ENCODE measurements around the gene ABCA13. TPM values are rescaled to one million over a fixed set of nuclear protein-coding genes. Genes with fewer than 3 reads are reported as not detected.

The ABCA13 gene
- total RNA-seq, 2 experiments from 2014 or later: not detected

DNA sequence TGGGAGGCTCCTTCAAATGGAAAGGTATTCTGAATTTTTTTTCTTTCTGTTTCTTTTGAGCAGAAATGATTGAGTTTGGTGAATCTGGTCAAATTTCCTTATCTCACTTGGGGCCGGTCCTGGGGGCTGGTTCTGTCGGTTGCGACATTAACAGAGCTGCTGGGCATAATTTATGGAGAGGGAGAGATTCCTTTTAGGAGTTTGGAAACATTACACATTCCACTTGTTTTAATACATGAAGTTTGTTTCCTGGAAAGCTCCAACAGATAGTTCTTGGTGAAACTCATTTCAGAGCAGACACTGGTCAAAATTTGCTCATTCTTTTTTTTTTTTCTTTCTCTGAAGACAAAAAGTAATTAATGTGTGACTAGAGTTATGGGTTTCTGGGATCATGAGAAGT is 129.9 kb downstream of the ABCA13 start:
- no peaks in the 10 kb centered on the region for H3K9me3 Mint-ChIP-seq
- POLR2A ChIA-PET: no interaction called here
- no peak for DNase-seq
- H3K4me1 Mint-ChIP-seq: peaks cover 5% of the 10 kb centered on the region
- H3K36me3 Mint-ChIP-seq (ENCODE audit: low read depth): no peaks in the 10 kb centered on the region
- H3K27me3 Mint-ChIP-seq: peaks cover 7% of the 10 kb centered on the region
- H3K27ac Mint-ChIP-seq: no peak overlapping the region
- H3K4me3 Mint-ChIP-seq: no peak overlapping the region
- CTCF ChIA-PET: no interaction called here

DNA sequence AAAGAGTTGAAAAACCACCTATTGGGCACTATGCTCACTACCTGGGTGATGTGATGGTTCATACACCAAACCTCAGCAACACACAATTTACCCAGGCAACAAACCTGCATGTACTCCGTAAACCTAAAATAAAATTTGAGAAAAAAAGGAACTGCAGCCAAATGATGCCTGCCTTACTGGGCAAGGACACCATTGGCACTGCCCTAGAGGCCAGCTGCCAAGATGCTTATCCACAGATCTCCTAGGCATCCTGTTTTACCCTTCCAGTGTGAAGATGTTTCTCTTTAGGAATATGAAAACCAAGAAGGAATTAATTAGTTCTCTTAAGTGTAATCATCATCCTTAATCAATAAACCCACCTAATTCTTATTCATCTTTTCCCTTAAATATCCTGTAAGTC is 133.4 kb downstream of the ABCA13 start:
- H3K27me3 Mint-ChIP-seq: peaks cover 5% of the 10 kb centered on the region
- no peaks in the 10 kb centered on the region for H3K36me3 Mint-ChIP-seq (ENCODE audit: low read depth)
- H3K4me1 Mint-ChIP-seq: no peaks in the 10 kb centered on the region
- H3K27ac Mint-ChIP-seq: no peak overlapping the region
- no peak for DNase-seq
- no peak overlapping the region for H3K4me3 Mint-ChIP-seq
- POLR2A ChIA-PET: no interaction called here
- H3K9me3 Mint-ChIP-seq: no peaks in the 10 kb centered on the region
- CTCF ChIA-PET: no interaction called here

DNA sequence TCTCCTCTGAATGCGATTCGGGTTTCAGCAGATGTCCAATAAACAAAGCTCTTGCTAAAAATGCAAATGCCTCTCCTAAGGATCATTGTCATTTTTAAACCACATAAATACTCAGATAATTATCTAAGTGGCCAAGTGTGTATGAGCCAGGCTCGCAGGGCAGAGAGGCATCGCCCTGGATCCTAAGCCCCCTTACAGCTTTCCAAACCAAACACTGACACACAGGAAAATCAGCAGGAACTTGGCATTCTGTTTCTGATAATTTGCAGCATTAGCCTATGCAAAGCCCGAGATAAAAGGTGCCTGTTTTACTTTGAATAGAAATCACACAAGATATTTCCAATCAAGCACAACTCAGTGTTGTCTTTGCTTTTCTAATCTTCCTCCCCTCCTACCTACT is 134.4 kb downstream of the ABCA13 start:
- ChIA-PET CTCF (no interaction called here), POLR2A (no interaction called here)

DNA sequence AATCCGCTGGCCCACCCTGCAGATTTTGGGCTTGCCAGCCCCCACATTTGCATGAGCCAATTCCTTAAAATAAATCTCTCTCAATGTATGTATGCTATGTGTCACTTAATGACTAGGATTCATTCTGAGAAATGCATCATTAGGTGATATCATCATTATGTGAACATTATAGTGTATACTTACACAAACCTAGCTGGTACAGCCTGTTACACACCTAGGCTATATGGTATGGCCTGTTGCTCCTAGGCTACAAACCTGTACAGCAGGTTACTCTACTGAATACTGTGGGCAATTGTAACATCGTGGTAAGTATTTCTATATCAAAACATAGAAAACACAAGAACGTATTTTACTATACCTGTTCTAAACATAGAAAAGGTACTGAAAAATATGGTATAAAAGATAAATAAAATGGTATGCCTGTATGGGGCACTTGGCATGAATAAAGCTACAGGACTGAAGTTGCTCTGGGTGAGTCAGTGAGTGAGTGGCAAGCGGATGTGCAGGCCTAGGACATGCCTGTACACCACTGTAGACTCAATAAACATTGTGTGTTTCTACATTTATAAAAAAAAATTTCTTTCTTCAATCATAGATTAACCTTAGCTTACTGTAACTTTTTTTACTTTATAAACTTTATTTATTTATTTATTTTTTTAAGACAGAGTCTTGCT is 135.9 kb downstream of the ABCA13 start:
- H3K36me3 Mint-ChIP-seq (ENCODE audit: low read depth): no peaks in the 10 kb centered on the region
- H3K9me3 Mint-ChIP-seq: no peaks in the 10 kb centered on the region
- DNase-seq: no peak
- no peak overlapping the region for H3K27ac Mint-ChIP-seq
- no peak overlapping the region for H3K4me3 Mint-ChIP-seq
- H3K4me1 Mint-ChIP-seq: no peaks in the 10 kb centered on the region
- ChIA-PET CTCF (interaction anchor here (1.2 kb wide), 1 partner anchor 8 kb away, joined by 5 read pairs; no protein-coding TSS in a partner anchor), POLR2A (no interaction called here)
- H3K27me3 Mint-ChIP-seq: peaks cover 4% of the 10 kb centered on the region

More for the DNA sequence above, 134.4 kb downstream of the ABCA13 start:
- no peak for DNase-seq
- Mint-ChIP-seq H3K4me3 (no peak overlapping the region), H3K27me3 (peaks cover 4% of the 10 kb centered on the region), H3K36me3 (ENCODE audit: low read depth) (no peaks in the 10 kb centered on the region), H3K27ac (no peak overlapping the region), H3K4me1 (no peaks in the 10 kb centered on the region), H3K9me3 (no peaks in the 10 kb centered on the region)

DNA sequence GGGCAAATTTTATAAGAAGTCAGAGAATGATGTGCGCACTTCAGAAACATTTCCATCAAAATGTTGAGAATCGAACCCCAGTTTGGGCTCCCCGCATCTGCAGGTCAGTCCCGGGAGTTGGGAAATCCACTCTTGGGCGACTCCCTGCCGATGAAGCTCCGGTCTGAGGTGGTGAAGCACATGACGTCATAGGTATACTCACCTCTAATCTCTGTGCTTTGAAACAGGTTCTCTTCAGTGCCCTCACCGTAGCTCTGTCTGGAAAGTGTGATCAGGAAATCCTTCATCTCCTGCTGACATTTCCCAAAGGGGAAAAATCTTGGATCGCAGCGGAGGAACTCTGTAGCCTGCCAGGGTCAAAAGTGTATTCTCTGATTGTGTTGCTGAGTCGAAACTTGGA is 138.5 kb downstream of the ABCA13 start:
- Mint-ChIP-seq H3K4me3 (no peak overlapping the region), H3K27me3 (no peaks in the 10 kb centered on the region), H3K27ac (no peak overlapping the region), H3K36me3 (ENCODE audit: low read depth) (no peaks in the 10 kb centered on the region), H3K9me3 (no peaks in the 10 kb centered on the region), H3K4me1 (no peaks in the 10 kb centered on the region)
- ChIA-PET CTCF (no interaction called here), POLR2A (no interaction called here)
- DNase-seq: no peak

DNA sequence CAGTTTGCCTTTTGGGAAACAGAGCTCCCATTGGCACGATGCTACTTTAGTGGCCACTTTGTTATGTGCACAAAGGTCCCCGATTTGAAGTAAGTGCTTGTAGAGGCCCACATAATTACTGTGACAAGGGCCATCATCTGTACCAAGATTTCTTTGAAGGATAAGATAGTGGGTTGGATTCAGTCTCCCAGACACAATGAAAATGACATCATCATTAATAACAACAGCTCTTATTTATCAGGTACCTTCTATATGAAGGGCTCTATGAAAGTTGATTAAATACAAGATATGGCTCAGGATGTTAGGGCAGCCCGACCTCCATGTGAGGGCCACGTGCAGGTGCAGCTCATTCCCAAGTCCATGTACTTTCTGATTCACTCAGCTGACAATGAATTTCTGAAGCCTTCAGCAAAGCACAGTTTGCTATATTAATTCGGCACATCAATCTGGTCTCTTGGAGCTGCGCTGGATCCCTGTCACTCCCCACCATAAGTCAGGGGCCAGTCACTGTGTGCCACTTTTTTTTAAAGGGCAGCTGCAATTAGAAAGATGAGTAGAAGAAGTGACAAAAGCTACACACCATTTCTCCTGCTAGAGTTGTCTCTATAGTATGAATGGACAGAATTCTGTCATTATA is 140.3 kb downstream of the ABCA13 start:
- H3K4me3 Mint-ChIP-seq: no peak overlapping the region
- H3K4me1 Mint-ChIP-seq: no peaks in the 10 kb centered on the region
- H3K27ac Mint-ChIP-seq: no peak overlapping the region
- H3K36me3 Mint-ChIP-seq (ENCODE audit: low read depth): no peaks in the 10 kb centered on the region
- no peak for DNase-seq
- H3K27me3 Mint-ChIP-seq: no peaks in the 10 kb centered on the region
- H3K9me3 Mint-ChIP-seq: no peaks in the 10 kb centered on the region
- ChIA-PET POLR2A (no interaction called here), CTCF (no interaction called here)

DNA sequence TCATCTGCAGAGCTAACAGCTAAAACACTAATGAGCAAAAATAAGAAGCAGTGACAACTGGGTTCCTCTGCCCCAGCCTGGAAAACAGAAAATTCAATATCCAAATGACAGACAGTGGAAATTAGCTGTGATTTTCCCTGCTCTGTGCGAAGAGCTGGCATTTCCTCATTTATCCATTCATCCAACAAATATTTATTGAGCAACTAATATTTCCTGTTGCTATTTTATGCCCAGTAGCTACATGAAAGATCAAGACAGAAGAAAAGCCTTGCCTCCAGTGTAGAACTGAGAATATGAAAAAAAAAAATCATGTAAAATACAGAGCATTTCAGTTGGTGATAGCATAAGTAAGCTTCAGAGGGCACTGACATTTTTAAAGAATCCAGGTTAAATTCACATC is 140.9 kb downstream of the ABCA13 start:
- no peaks in the 10 kb centered on the region for H3K27me3 Mint-ChIP-seq
- no peak for DNase-seq
- no peaks in the 10 kb centered on the region for H3K9me3 Mint-ChIP-seq
- H3K27ac Mint-ChIP-seq: no peak overlapping the region
- no peaks in the 10 kb centered on the region for H3K4me1 Mint-ChIP-seq
- H3K4me3 Mint-ChIP-seq: no peak overlapping the region
- no peaks in the 10 kb centered on the region for H3K36me3 Mint-ChIP-seq (ENCODE audit: low read depth)
- ChIA-PET CTCF (no interaction called here), POLR2A (no interaction called here)

DNA sequence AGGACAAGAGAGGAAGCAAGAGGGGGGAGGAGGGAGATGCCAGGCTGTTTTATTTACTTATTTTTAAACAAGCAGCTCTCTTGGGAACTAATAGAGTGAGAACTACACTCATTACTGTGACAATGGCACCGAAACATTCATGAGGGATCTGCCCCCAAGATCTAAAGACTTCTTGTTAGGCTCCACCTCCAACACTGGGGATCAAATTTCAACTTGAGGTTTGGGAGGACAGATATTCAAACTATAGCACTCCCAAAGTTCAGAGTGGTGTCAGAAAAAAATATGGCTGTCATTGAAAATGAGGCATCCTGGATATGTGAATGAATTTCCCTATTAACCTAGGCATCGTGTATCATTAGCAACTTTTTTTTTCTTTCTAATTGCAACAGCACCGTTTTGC is 145.5 kb downstream of the ABCA13 start:
- no peaks in the 10 kb centered on the region for H3K36me3 Mint-ChIP-seq (ENCODE audit: low read depth)
- ChIA-PET POLR2A (no interaction called here), CTCF (no interaction called here)
- no peaks in the 10 kb centered on the region for H3K27me3 Mint-ChIP-seq
- no peak overlapping the region for H3K27ac Mint-ChIP-seq
- H3K9me3 Mint-ChIP-seq: no peaks in the 10 kb centered on the region
- DNase-seq: no peak
- H3K4me3 Mint-ChIP-seq: no peak overlapping the region
- no peaks in the 10 kb centered on the region for H3K4me1 Mint-ChIP-seq

DNA sequence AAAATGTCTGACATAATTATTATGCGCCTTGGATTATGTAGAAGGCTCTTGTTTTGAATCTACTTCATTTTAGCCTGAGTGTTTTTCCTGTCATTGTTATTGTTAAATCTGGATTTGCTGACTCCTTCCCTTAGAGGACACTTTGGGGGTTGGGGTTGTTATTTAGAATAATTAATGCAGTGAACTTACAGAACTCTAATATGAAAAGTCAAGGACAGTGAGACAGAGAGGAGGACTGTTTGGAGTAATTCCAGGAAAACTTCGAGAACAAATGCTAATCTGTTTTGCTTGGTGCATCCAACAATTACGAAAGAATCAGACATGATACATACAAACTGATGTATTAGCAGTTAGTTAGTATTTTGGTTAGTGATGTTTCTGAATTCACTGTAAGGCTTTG is 146.1 kb downstream of the ABCA13 start:
- CTCF ChIA-PET: interaction anchor here (0.6 kb wide), 1 partner anchor 1951 kb away, joined by 4 read pairs; no protein-coding TSS in a partner anchor
- Mint-ChIP-seq H3K4me1 (no peaks in the 10 kb centered on the region), H3K27me3 (no peaks in the 10 kb centered on the region), H3K36me3 (ENCODE audit: low read depth) (no peaks in the 10 kb centered on the region), H3K9me3 (no peaks in the 10 kb centered on the region), H3K27ac (no peak overlapping the region), H3K4me3 (no peak overlapping the region)
- no peak for DNase-seq
- POLR2A ChIA-PET: no interaction called here

DNA sequence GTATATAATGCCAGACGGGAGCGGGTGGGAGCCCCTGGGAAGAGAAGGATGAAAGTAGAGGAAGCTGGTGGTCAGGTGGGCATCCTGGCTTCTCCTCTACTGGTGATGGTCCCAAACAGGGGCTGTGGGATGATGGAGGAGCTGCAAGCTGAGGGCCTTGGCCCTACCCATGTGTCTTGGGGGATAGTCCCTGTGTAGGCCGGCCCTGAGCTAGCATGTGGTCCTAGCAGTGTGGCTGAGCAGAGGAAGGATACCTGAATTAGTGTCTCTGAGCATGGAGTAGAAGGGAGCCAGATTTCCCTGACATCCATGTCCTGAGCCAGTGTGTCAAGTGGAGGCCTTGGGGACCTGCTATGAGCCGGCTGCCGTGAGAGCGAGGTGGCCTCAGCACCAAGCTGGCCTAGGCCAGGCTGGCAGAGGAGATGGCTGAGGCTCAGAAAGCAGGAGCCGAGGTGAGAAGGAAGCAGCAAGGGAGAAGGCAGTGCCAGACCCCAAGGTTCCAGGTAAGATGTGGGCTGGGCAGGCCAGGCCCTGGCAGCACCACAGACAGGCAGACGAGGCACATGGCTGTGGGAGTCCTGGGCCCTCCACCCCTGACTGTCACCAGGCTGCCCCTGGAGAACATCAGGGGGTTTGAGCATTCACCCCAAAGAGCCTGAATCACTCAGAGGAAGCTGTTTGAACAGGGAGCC is 150.2 kb downstream of the ABCA13 start:
- CTCF ChIA-PET: no interaction called here
- POLR2A ChIA-PET: no interaction called here
- Mint-ChIP-seq H3K27ac (no peak overlapping the region), H3K27me3 (no peaks in the 10 kb centered on the region), H3K4me1 (no peaks in the 10 kb centered on the region), H3K9me3 (peaks cover 7% of the 10 kb centered on the region), H3K36me3 (ENCODE audit: low read depth) (no peaks in the 10 kb centered on the region), H3K4me3 (no peak overlapping the region)
- no peak for DNase-seq

DNA sequence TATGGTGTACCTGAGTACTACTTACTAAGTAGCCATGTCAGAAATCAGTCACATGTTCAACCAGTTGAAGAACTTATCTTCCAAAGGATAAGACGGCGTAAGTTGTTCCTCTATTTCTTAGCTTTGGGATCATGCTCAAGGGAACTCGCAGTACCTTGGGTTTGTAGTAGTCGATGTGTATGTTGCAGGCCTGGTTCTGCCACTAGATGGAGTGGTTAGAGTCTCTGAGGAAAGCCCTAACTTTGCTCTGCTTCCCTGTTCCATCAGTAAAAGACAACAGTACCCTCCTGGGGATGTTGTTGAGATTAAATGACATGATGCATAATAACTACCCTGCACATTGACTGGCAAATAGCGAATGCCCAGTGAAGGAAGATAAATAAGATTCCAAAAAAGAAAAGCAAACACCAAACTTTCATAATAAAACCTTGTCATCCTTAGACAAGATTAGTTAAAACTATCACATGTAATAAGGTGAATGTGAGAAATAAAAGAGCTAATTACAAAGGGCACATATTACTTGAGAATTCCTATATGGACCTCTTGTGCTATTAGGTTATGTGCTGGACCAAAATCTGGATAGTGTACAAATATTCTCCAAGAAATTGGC is 165.9 kb downstream of the ABCA13 start:
- H3K4me3 Mint-ChIP-seq: no peak overlapping the region
- H3K27ac Mint-ChIP-seq: no peak overlapping the region
- no peaks in the 10 kb centered on the region for H3K9me3 Mint-ChIP-seq
- H3K36me3 Mint-ChIP-seq (ENCODE audit: low read depth): no peaks in the 10 kb centered on the region
- ChIA-PET CTCF (no interaction called here), POLR2A (no interaction called here)
- no peak for DNase-seq
- no peaks in the 10 kb centered on the region for H3K4me1 Mint-ChIP-seq
- peaks cover 7% of the 10 kb centered on the region for H3K27me3 Mint-ChIP-seq

DNA sequence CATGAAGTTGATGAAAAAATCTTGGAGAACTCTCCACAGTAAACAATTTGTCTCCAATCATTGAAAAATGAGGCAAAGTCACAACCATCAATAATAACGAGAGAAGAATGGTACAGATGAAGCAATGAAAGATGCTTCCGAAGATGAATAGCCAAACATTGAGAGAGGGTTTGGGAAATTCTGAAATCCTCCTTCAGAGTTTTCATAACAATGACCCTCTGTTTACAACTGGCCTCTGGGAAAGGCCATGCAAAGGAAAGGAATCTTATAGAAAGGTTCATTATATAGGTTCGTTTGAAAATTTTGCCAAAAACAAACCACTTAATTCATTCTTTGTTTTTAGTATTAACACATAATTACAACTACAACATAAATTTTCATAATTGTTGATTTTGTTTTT is 166.5 kb downstream of the ABCA13 start:
- Mint-ChIP-seq H3K27ac (no peak overlapping the region), H3K9me3 (no peaks in the 10 kb centered on the region), H3K36me3 (ENCODE audit: low read depth) (no peaks in the 10 kb centered on the region), H3K4me1 (no peaks in the 10 kb centered on the region), H3K4me3 (no peak overlapping the region), H3K27me3 (peaks cover 7% of the 10 kb centered on the region)
- DNase-seq: no peak
- CTCF ChIA-PET: no interaction called here
- POLR2A ChIA-PET: no interaction called here

DNA sequence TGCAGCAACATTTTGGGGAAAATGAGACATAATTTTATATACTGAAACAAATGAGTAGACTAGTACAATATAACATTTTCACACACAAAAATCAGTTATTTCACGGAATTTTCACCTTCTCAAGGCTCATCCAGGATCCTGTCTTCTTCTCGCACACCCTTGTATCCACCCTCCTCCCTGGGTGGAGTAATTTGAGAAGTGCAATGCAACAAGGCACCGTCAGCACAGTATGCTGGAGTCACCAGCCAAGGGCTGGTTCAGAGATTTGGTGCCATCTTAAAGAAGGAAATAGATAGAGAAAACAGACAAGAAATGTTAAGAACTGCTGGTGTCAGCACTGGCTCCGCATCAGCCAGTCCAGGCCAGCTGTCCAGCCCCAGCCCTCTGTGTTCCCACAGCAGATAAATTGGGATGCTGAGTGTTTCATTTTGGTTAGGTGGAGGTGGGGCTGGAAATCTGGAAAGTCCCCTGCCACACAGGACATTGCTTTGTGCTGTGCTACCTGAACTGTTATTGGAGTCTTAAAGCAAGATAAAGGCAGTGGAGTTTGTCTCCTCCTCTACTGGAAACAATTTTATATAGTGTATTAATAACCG is 176.1 kb downstream of the ABCA13 start:
- CTCF ChIA-PET: no interaction called here
- no peaks in the 10 kb centered on the region for H3K9me3 Mint-ChIP-seq

More for the DNA sequence above, 176.1 kb downstream of the ABCA13 start:
- Mint-ChIP-seq H3K4me3 (no peak overlapping the region), H3K4me1 (no peaks in the 10 kb centered on the region), H3K27ac (no peak overlapping the region), H3K27me3 (peaks cover 2% of the 10 kb centered on the region), H3K36me3 (ENCODE audit: low read depth) (no peaks in the 10 kb centered on the region)
- POLR2A ChIA-PET: no interaction called here
- no peak for DNase-seq
